DND-41 (cell line): ENCODE measurements around the gene CREM.

Experiments
- ATAC-seq: fragments of 200-7000 bp; cut with Tn5 transposase; 3 replicates; pipeline ENCODE4 v1.9.1; 2021; ENCODE audit warnings: low read depth; ENCODE audit not compliant: insufficient read depth
- DNase-seq: peaks from one replicate; pipeline ENCODE4 v3.0.0-alpha.2; 2020
- H2AFZ ChIP-seq: 2 replicates; pipeline ENCODE4 v1.6.0; 2012; ENCODE audit warnings: low read depth, low read length
- H3K27ac ChIP-seq: 2 replicates; pipeline ENCODE4 v1.5.1; 2012; ENCODE audit warnings: low read length, inconsistent platforms
- H3K27me3 ChIP-seq: fragments of 200-600 bp; sonication (generic); 2 replicates; pipeline ENCODE4 v1.6.0; 2012; ENCODE audit warnings: low read length, mild to moderate bottlenecking, inconsistent platforms; ENCODE audit not compliant: insufficient read depth, poor library complexity
- H3K36me3 ChIP-seq: 2 replicates; pipeline ENCODE4 v1.5.1; 2012; ENCODE audit warnings: low read length, inconsistent platforms; ENCODE audit not compliant: insufficient read depth
- H3K4me1 ChIP-seq: 2 replicates; pipeline ENCODE4 v1.5.1; 2012; ENCODE audit warnings: mild to moderate bottlenecking, low read length; ENCODE audit not compliant: insufficient read depth
- H3K4me2 ChIP-seq: 2 replicates; pipeline ENCODE4 v1.6.0; 2012; ENCODE audit warnings: mild to moderate bottlenecking, moderate library complexity, low read length, inconsistent platforms; ENCODE audit not compliant: insufficient read depth
- H3K4me3 ChIP-seq, 2 experiments: fragments of 200-600 bp in 1 of 2; shearing (Covaris generic) in 1 of 2; 2 replicates each; pipeline ENCODE4 v1.5.1; 2012 to 2016; ENCODE audit warnings: inconsistent platforms in 2 of 2, low read length in 2 of 2, mild to moderate bottlenecking in 2 of 2, low read depth in 1 of 2, moderate library complexity in 1 of 2
- H3K79me2 ChIP-seq: 2 replicates; pipeline ENCODE4 v1.6.0; 2012; ENCODE audit warnings: low read length, inconsistent platforms; ENCODE audit not compliant: insufficient read depth
- H3K9ac ChIP-seq: 2 replicates; pipeline ENCODE4 v1.6.0; 2012; ENCODE audit warnings: low read depth, mild to moderate bottlenecking, inconsistent platforms, low read length, moderate library complexity
- H3K9me3 ChIP-seq: 2 replicates; pipeline ENCODE4 v1.5.1; 2012; ENCODE audit warnings: low read length, moderate library complexity, mild to moderate bottlenecking, inconsistent platforms; ENCODE audit not compliant: insufficient read depth, severe bottlenecking
- H4K20me1 ChIP-seq: 2 replicates; pipeline ENCODE4 v1.6.0; 2012; ENCODE audit warnings: low read length; ENCODE audit not compliant: insufficient read depth
- EZH2 ChIP-seq: IDR thresholded peaks from 3 replicates; pipeline ENCODE4 v1.6.1; 2012; ENCODE audit warnings: borderline replicate concordance, low read depth, mild to moderate bottlenecking, moderate library complexity, low read length, inconsistent platforms; ENCODE audit not compliant: severe bottlenecking
- TF ChIP-seq, protein P1 (sequence below): IDR thresholded peaks from 2 replicates; pipeline ENCODE4 v1.5.1; 2012; ENCODE audit warnings: borderline replicate concordance, low read length, moderate library complexity, mild to moderate bottlenecking; ENCODE audit not compliant: poor library complexity, severe bottlenecking; ENCODE audit errors: extremely low read depth

The CREM gene

DNA sequence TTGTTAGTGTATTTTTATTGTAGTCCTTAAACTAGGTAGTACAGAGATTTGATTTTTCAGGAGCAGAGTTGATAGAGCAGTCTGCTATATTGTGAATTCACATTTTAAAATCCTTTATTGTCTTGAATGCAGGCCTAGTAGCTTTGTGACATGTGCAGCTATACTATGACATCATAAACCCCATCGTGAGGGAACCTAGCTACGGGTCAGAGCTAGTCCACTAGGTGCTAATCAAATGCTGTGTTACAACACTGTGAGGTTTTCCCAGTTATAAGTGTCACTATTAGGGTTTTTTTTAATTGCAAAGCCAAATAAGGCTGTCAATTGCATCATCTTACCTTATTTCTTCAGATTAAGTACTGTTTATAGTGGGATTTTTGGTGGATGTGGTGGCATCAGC, 40.7 kb downstream of the CREM start:
- no peak overlapping the region for H3K27ac ChIP-seq

DNA sequence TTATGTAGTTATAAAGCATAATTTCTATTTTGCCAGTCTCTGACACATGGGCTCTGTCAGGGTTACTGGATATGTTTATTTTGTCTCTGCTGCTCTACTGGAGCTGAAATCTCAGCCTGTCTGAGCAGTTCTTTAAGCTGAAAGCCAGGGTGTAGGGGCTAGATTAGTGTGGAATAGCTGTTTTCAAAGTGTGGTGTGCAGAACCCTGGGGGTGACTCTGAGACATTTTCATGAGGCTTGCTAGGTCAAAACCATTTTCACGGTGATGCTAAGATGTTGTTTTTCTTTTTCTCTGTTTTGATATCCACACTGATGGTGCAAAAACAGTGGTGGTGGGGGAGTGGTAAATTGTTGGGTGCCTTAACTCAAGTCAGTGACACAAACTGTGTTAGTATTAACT, 45.5 kb downstream of the CREM start:
- no peaks in the 10 kb centered on the region for H3K79me2 ChIP-seq
- H2AFZ ChIP-seq = no peak overlapping the region
- DNase-seq = no peak
- no peaks in the 10 kb centered on the region for H3K36me3 ChIP-seq
- H3K4me2 ChIP-seq = no peak overlapping the region
- H3K27ac ChIP-seq = no peak overlapping the region
- H3K9ac ChIP-seq = no peak overlapping the region
- TF ChIP-seq, protein P1, sequence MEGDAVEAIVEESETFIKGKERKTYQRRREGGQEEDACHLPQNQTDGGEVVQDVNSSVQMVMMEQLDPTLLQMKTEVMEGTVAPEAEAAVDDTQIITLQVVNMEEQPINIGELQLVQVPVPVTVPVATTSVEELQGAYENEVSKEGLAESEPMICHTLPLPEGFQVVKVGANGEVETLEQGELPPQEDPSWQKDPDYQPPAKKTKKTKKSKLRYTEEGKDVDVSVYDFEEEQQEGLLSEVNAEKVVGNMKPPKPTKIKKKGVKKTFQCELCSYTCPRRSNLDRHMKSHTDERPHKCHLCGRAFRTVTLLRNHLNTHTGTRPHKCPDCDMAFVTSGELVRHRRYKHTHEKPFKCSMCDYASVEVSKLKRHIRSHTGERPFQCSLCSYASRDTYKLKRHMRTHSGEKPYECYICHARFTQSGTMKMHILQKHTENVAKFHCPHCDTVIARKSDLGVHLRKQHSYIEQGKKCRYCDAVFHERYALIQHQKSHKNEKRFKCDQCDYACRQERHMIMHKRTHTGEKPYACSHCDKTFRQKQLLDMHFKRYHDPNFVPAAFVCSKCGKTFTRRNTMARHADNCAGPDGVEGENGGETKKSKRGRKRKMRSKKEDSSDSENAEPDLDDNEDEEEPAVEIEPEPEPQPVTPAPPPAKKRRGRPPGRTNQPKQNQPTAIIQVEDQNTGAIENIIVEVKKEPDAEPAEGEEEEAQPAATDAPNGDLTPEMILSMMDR = no peak
- no peak for TF ChIP-seq EZH2
- H3K9me3 ChIP-seq = no peaks in the 10 kb centered on the region
- ATAC-seq = no peak
- H4K20me1 ChIP-seq = no peaks in the 10 kb centered on the region
- H3K4me3 ChIP-seq = no peak overlapping the region
- no peaks in the 10 kb centered on the region for H3K27me3 ChIP-seq
- no peaks in the 10 kb centered on the region for H3K4me1 ChIP-seq

More for the DNA sequence above, 40.7 kb downstream of the CREM start:
- no peak for TF ChIP-seq EZH2
- TF ChIP-seq, protein P1 = no peak
- no peak overlapping the region for H2AFZ ChIP-seq
- H3K9me3 ChIP-seq = no peaks in the 10 kb centered on the region
- no peaks in the 10 kb centered on the region for H3K79me2 ChIP-seq
- H4K20me1 ChIP-seq = no peaks in the 10 kb centered on the region
- H3K36me3 ChIP-seq = no peaks in the 10 kb centered on the region
- H3K9ac ChIP-seq = no peak overlapping the region
- DNase-seq (no peak), ATAC-seq (no peak)
- no peaks in the 10 kb centered on the region for H3K4me1 ChIP-seq
- H3K27me3 ChIP-seq = no peaks in the 10 kb centered on the region
- H3K4me3 ChIP-seq = no peak overlapping the region
- no peak overlapping the region for H3K4me2 ChIP-seq

DNA sequence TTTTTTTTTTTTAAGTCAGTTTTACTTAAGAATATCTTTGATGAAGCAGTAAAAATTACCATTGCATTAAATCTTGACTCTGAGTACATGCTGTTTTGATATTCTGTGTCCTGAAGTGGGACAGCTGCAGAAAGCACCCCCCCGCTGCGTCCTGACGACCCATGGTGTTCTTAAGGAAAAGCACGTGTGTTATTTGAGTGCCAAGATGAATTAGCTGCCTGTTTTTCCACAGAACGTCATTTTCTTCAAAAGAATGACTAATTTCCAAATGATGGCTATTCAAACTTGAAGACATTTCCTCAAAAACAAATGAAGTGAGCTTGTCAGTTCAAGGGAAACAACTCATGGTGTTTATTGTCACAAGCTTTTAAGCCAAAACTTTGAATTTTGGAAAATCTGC, 45.9 kb downstream of the CREM start:
- DNase-seq (no peak), ATAC-seq (no peak)
- no peak overlapping the region for H3K4me3 ChIP-seq
- no peak overlapping the region for H3K9ac ChIP-seq
- H3K9me3 ChIP-seq = no peaks in the 10 kb centered on the region
- no peaks in the 10 kb centered on the region for H4K20me1 ChIP-seq
- TF ChIP-seq, protein P1 = no peak
- TF ChIP-seq EZH2 = no peak
- no peaks in the 10 kb centered on the region for H3K79me2 ChIP-seq
- no peaks in the 10 kb centered on the region for H3K27me3 ChIP-seq
- no peaks in the 10 kb centered on the region for H3K4me1 ChIP-seq
- no peak overlapping the region for H3K4me2 ChIP-seq
- H3K36me3 ChIP-seq = no peaks in the 10 kb centered on the region
- H2AFZ ChIP-seq = no peak overlapping the region
- H3K27ac ChIP-seq = no peak overlapping the region

- Histone ChIP-seq H4K20me1 (no peaks in the 10 kb centered on the region), H3K36me3 (no peaks in the 10 kb centered on the region), H3K9ac (no peak overlapping the region), H3K79me2 (no peaks in the 10 kb centered on the region), H3K4me2 (no peak overlapping the region), H3K4me1 (no peaks in the 10 kb centered on the region), H3K9me3 (no peaks in the 10 kb centered on the region), H3K4me3 (no peak overlapping the region), H2AFZ (no peak overlapping the region), H3K27ac (no peak overlapping the region), H3K27me3 (no peaks in the 10 kb centered on the region)
- DNase-seq (no peak), ATAC-seq (no peak)
- TF ChIP-seq EZH2 = no peak
- TF ChIP-seq, protein P1 = no peak
Measured at GRCh38 chr10:35178331-35178730, 51.7 kb downstream of the CREM start.
